Measurements from ENCODE around the gene DCST1.

Gene DCST1

GRCh38 chr1:155019377-155020245 lies 14.0 kb upstream of the DCST1 start:
- H3K36me3 ChIP-seq (ENCODE audit: control insufficient read depth, insufficient read depth, low read length), result peaks cover 25% of the 10 kb centered on the region
- no peak overlapping the region for H3K4me3 ChIP-seq (ENCODE audit: low read length)
- H3K27me3 ChIP-seq (ENCODE audit: control insufficient read depth, insufficient read depth, low read length), result no peaks in the 10 kb centered on the region
- peaks cover 45% of the 10 kb centered on the region for H3K4me1 ChIP-seq (ENCODE audit: control insufficient read depth, insufficient read depth, low read length)
- H3K9ac ChIP-seq (ENCODE audit: low read length), result peak overlapping the region; percentile 12
- no peaks in the 10 kb centered on the region for H3K9me3 ChIP-seq (ENCODE audit: control insufficient read depth, low read length)

DNA sequence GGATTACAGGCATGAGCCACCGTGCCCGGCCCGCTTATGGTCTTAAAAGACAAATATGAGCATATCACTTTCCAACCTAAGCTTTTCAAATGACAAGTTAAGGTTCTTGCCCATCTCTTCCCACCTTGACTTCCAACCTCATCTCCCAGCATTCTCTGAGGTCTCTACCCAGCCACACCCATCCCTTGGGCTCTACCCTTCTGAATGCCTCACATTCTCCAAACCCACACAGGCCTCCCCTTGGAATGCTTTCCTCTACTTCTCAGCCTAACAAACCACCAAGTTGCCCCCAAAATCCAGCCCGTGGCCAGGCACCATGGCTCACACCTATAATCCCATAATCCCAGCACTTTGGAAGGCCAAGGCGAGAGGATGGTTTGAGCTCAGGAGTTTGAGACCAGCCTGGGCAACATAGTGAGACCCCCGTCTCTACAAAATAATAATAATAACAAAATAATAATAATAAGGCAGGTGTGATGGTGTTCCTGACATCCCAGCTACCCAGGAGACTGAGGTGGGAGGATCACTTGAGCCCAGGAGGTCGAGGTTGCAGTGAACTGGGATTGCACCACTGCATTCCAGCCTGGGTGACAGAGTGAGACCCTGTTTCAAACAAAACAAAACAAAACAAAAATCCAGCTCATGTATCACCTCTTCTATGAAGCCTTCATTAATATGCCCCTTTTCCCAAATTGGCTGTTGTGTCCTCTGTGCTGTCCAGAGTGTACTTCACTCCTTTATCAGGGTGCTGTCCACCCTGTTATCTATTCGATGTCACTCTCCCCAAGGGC lies 11.3 kb upstream of the DCST1 start:
- Histone ChIP-seq H3K9ac (ENCODE audit: low read length) (no peak overlapping the region), H3K9me3 (ENCODE audit: control insufficient read depth, low read length) (no peaks in the 10 kb centered on the region), H3K4me1 (ENCODE audit: control insufficient read depth, insufficient read depth, low read length) (peaks cover 24% of the 10 kb centered on the region), H3K4me3 (ENCODE audit: low read length) (no peak overlapping the region), H3K36me3 (ENCODE audit: control insufficient read depth, insufficient read depth, low read length) (peaks cover 8% of the 10 kb centered on the region), H3K27me3 (ENCODE audit: control insufficient read depth, insufficient read depth, low read length) (no peaks in the 10 kb centered on the region)

DNA sequence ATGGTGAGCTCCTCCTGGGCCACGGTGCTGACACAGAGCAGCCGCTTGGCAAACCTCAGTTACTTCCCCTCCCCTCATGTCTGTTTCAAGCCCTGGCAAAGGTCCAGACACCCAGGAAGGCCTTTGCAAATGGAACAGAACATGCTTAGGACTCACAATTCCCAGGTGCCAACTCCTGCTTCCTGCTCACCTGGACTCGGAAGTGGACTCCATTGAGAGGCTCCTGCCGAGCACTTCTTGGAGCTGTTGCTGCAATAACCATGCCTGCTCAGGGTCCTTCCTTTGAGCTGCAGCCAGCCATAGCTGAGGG lies 10.7 kb upstream of the DCST1 start:
- peaks cover 8% of the 10 kb centered on the region for H3K36me3 ChIP-seq (ENCODE audit: control insufficient read depth, insufficient read depth, low read length)

GRCh38 chr1:155023627-155024026 lies 10.0 kb upstream of the DCST1 start:
- no peaks in the 10 kb centered on the region for H3K9me3 ChIP-seq (ENCODE audit: control insufficient read depth, low read length)
- peaks cover 8% of the 10 kb centered on the region for H3K36me3 ChIP-seq (ENCODE audit: control insufficient read depth, insufficient read depth, low read length)
- no peak overlapping the region for H3K4me3 ChIP-seq (ENCODE audit: low read length)
- H3K9ac ChIP-seq (ENCODE audit: low read length), result no peak overlapping the region
- no peaks in the 10 kb centered on the region for H3K27me3 ChIP-seq (ENCODE audit: control insufficient read depth, insufficient read depth, low read length)
- H3K4me1 ChIP-seq (ENCODE audit: control insufficient read depth, insufficient read depth, low read length), result peaks cover 12% of the 10 kb centered on the region

More for the DNA sequence above, 10.7 kb upstream of the DCST1 start:
- Histone ChIP-seq H3K9me3 (ENCODE audit: control insufficient read depth, low read length) (no peaks in the 10 kb centered on the region), H3K27me3 (ENCODE audit: control insufficient read depth, insufficient read depth, low read length) (no peaks in the 10 kb centered on the region), H3K4me1 (ENCODE audit: control insufficient read depth, insufficient read depth, low read length) (peaks cover 20% of the 10 kb centered on the region), H3K9ac (ENCODE audit: low read length) (no peak overlapping the region), H3K4me3 (ENCODE audit: low read length) (no peak overlapping the region)

DNA sequence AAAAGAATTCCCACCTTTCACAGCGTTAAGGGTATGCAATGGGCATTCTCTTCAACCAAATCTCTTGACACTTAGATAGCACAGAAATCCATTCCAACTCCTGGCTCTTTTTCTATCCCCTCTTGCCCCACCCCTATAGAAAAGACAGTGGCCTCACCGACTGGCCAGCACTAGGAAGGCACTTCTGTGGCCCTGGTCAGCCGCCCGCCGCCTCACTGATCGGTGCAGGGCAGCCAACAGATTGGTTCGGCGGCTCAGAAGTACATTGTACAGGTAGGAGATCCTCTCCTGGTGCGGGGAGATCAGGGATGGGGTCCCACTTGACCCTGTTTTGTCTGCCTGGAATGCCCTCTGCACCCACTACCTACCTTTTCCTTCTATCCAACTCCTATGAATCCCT lies 9.3 kb upstream of the DCST1 start:
- peaks cover 10% of the 10 kb centered on the region for H3K4me1 ChIP-seq (ENCODE audit: control insufficient read depth, insufficient read depth, low read length)
- H3K27me3 ChIP-seq (ENCODE audit: control insufficient read depth, insufficient read depth, low read length), result peaks cover 4% of the 10 kb centered on the region

DNA sequence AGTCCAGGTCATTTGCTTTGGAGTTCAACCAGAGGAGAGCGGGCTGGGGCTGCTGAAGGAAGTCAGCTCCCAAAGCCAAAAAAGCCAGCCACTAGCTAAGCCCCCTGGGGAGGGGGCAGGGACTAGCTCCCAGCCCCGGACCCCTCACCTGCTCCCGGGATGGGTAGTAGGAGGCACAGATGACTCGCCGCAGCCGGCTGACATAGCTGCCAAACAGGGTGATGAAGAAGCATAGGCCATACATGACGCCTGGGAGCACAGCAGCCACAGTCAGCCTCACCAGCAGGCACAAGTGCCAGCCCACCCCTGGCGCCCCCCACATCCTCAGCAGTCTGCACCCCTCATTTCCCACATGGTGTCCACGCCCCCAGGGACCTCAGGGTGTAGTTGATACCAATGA lies 7.5 kb upstream of the DCST1 start:
- Histone ChIP-seq H3K9me3 (ENCODE audit: control insufficient read depth, low read length) (no peaks in the 10 kb centered on the region), H3K36me3 (ENCODE audit: control insufficient read depth, insufficient read depth, low read length) (no peaks in the 10 kb centered on the region), H3K9ac (ENCODE audit: low read length) (no peak overlapping the region), H3K4me3 (ENCODE audit: low read length) (no peak overlapping the region), H3K27me3 (ENCODE audit: control insufficient read depth, insufficient read depth, low read length) (peaks cover 6% of the 10 kb centered on the region), H3K4me1 (ENCODE audit: control insufficient read depth, insufficient read depth, low read length) (peaks cover 10% of the 10 kb centered on the region)

More for the DNA sequence above, 9.3 kb upstream of the DCST1 start:
- no peak overlapping the region for H3K9ac ChIP-seq (ENCODE audit: low read length)
- H3K9me3 ChIP-seq (ENCODE audit: control insufficient read depth, low read length), result no peaks in the 10 kb centered on the region
- peaks cover 8% of the 10 kb centered on the region for H3K36me3 ChIP-seq (ENCODE audit: control insufficient read depth, insufficient read depth, low read length)
- no peak overlapping the region for H3K4me3 ChIP-seq (ENCODE audit: low read length)

- H3K4me1 ChIP-seq (ENCODE audit: control insufficient read depth, insufficient read depth, low read length), result peaks cover 10% of the 10 kb centered on the region
- H3K4me3 ChIP-seq (ENCODE audit: low read length), result no peak overlapping the region
- H3K36me3 ChIP-seq (ENCODE audit: control insufficient read depth, insufficient read depth, low read length), result no peaks in the 10 kb centered on the region
- peaks cover 6% of the 10 kb centered on the region for H3K27me3 ChIP-seq (ENCODE audit: control insufficient read depth, insufficient read depth, low read length)
- no peak overlapping the region for H3K9ac ChIP-seq (ENCODE audit: low read length)
- H3K9me3 ChIP-seq (ENCODE audit: control insufficient read depth, low read length), result no peaks in the 10 kb centered on the region
These were observed 7.0 kb upstream of the DCST1 start for GRCh38 chr1:155026588-155026987.

DNA sequence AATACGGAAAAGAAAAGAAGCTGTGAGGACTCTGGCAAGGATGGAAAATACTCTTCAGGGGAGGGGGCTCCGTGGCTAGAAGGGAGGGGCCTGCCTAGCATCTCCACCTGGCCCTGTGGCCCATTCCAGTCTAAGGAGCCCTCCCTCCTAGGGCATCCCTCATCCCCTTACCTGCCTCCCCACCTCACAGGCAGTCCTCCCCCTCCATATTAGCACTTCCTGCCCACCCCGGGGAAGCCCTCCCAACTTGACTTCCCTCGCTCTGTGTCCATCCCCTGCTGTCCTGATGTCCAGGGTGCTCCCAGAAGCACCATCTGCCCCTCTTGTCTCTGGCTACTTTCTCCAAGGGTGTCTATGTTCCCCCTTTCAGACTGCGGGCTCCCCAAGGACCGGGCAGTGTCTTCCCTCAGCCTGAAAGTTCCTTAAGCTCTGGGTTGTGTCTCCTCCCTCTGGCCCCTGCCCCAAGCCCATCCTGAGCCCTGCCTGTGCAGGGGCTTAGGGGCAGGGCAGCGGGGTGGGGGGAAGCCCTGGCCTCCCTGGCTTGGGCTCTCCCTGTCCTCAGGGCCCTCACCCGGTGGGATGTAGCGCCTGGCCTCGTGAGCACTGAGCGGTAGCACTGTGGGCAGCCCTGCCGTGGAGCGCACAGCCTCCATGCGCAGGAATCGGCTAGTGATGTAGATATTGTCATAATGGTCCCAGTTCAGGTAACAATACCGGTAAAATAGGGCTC lies 3.9 kb upstream of the DCST1 start:
- no peaks in the 10 kb centered on the region for H3K4me1 ChIP-seq (ENCODE audit: control insufficient read depth, insufficient read depth, low read length)
- no peaks in the 10 kb centered on the region for H3K9me3 ChIP-seq (ENCODE audit: control insufficient read depth, low read length)
- H3K36me3 ChIP-seq (ENCODE audit: control insufficient read depth, insufficient read depth, low read length), result no peaks in the 10 kb centered on the region
- no peak overlapping the region for H3K4me3 ChIP-seq (ENCODE audit: low read length)
- H3K27me3 ChIP-seq (ENCODE audit: control insufficient read depth, insufficient read depth, low read length), result peaks cover 6% of the 10 kb centered on the region
- no peak overlapping the region for H3K9ac ChIP-seq (ENCODE audit: low read length)

DNA sequence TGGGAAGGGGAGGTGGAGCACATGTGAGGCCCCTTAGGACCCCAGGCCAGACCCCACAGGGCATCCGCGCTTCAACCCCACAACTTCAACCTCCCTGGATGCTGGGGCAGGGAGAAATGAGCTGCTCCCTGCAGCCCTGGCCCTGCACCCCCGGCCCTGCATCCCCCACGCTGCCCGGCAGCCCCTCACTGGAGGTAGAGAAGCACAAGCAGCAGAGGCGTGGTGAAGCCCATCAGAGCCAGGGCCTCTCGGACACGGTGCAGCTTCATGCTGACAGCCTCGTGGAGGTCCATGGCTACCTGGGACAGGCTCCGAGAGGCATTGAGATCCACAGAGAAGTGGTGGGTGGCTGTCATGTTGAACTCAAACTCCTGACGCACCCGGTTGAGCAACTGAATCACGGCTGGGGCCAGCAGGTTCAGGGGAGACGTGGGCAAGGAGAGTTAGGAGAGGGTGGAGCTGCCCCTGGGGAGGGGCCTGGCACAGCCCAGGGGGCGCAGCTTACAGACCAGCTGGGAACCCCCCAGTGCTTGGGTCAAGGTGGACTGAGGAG lies 3.3 kb upstream of the DCST1 start:
- H3K9ac ChIP-seq (ENCODE audit: low read length), result no peak overlapping the region

GRCh38 chr1:155030899-155031298 lies 2.7 kb upstream of the DCST1 start:
- H3K36me3 ChIP-seq (ENCODE audit: control insufficient read depth, insufficient read depth, low read length), result no peaks in the 10 kb centered on the region
- no peaks in the 10 kb centered on the region for H3K9me3 ChIP-seq (ENCODE audit: control insufficient read depth, low read length)
- no peak overlapping the region for H3K4me3 ChIP-seq (ENCODE audit: low read length)
- H3K4me1 ChIP-seq (ENCODE audit: control insufficient read depth, insufficient read depth, low read length), result no peaks in the 10 kb centered on the region
- no peak overlapping the region for H3K9ac ChIP-seq (ENCODE audit: low read length)
- H3K27me3 ChIP-seq (ENCODE audit: control insufficient read depth, insufficient read depth, low read length), result peaks cover 6% of the 10 kb centered on the region

More for the DNA sequence above, 3.3 kb upstream of the DCST1 start:
- Histone ChIP-seq H3K36me3 (ENCODE audit: control insufficient read depth, insufficient read depth, low read length) (no peaks in the 10 kb centered on the region), H3K27me3 (ENCODE audit: control insufficient read depth, insufficient read depth, low read length) (peaks cover 6% of the 10 kb centered on the region), H3K9me3 (ENCODE audit: control insufficient read depth, low read length) (no peaks in the 10 kb centered on the region), H3K4me1 (ENCODE audit: control insufficient read depth, insufficient read depth, low read length) (no peaks in the 10 kb centered on the region), H3K4me3 (ENCODE audit: low read length) (no peak overlapping the region)

DNA sequence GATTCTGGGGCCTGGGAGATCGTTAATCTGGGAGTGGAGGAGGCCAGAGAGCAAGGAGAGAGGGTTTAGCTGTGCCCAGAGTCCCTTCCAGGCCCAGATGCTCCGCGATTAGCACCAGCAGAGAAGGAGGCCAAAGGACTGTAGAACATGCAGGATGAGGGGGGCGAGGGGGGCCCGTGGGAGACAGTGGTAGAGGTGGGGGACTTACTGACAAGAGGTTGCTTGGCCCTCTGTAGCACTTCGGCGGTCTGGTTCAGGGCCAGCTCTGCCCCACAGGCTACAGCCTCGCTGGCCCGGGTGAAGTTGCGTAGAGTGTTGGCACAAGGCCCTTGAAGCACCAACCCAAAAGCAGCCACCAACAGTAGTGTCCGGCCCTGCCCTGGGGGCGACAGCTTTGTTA lies 738 bp upstream of the DCST1 start:
- Histone ChIP-seq H3K4me3 (ENCODE audit: low read length) (no peak overlapping the region), H3K36me3 (ENCODE audit: control insufficient read depth, insufficient read depth, low read length) (no peaks in the 10 kb centered on the region), H3K4me1 (ENCODE audit: control insufficient read depth, insufficient read depth, low read length) (peaks cover 5% of the 10 kb centered on the region), H3K27me3 (ENCODE audit: control insufficient read depth, insufficient read depth, low read length) (peaks cover 6% of the 10 kb centered on the region), H3K9me3 (ENCODE audit: control insufficient read depth, low read length) (no peaks in the 10 kb centered on the region), H3K9ac (ENCODE audit: low read length) (no peak overlapping the region)
